Breast epithelium (tissue), 3 donors: ENCODE data around the gene PCDHGA1.

Experiments used
- CTCF ChIP-seq, 3 donors: fragments of 450-650 bp; IDR thresholded peaks; one replicate each; pipeline ENCODE4 v1.5.1; 2016 to 2017; ENCODE audit warnings: antibody characterized with exemption in 3 of 3, mild to moderate bottlenecking in 3 of 3, moderate library complexity in 3 of 3
- POLR2A ChIP-seq: fragments of 450-650 bp; IDR thresholded peaks from one replicate; pipeline ENCODE4 v1.6.1; 2016; ENCODE audit warnings: antibody characterized with exemption, mild to moderate bottlenecking, moderate library complexity

DNA sequence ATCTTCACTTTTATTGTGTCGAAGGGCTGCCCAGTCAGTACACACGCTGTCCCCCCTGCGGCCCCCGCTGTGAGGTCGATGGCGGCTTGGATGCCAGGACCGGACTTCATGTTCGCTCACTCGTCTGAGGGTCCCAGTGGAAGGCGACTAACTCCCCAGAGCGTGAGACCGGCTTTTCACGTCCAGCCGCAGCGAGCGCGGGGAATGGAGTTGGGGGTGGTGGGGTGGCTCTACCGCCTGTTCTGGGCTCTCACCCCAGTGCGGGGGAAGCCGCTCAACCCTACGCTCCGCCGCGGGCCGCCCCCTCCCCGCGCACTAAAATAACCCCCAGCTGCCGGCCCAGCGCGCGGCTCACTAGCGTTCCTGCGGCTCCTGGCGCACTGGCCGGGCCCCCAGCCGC is 26.6 kb upstream of the PCDHGA1 start, which contains the start of gene SLC25A2:
- no peak for TF ChIP-seq POLR2A
- no peak for TF ChIP-seq CTCF (IDR thresholded peaks at IDR 0.05)
